Mesothelial cell of epicardium (in vitro differentiated cells): Measurements from ENCODE around the gene WWOX. TPM values are rescaled to one million over a fixed set of nuclear protein-coding genes. Genes with fewer than 3 reads are reported as not detected.

Source experiments
- DNase-seq, 2 experiments: peaks; one replicate each; pipeline ENCODE4 v3.0.0; 2021; ENCODE audit warnings: low spot score in 2 of 2; ENCODE audit not compliant: unreplicated experiment in 2 of 2
- H3K27ac Mint-ChIP-seq: 2 replicates; pipeline ENCODE4 v1.8.0; 2021; ENCODE audit warnings: mixed read lengths
- H3K27me3 Mint-ChIP-seq: 2 replicates; pipeline ENCODE4 v1.8.0; 2021; ENCODE audit warnings: low read depth, mixed read lengths
- H3K36me3 Mint-ChIP-seq: 2 replicates; pipeline ENCODE4 v1.8.0; 2021; ENCODE audit warnings: mixed read lengths
- H3K4me1 Mint-ChIP-seq: 2 replicates; pipeline ENCODE4 v1.8.0; 2021; ENCODE audit warnings: mixed read lengths
- H3K4me3 Mint-ChIP-seq: 2 replicates; pipeline ENCODE4 v1.8.0; 2021; ENCODE audit warnings: mild to moderate bottlenecking, moderate library complexity, mixed read lengths
- H3K9me3 Mint-ChIP-seq: 2 replicates; pipeline ENCODE4 v1.8.0; 2021; ENCODE audit warnings: mixed read lengths
- CTCF ChIP-seq: fragments of 200-600 bp; sonication (generic); IDR thresholded peaks from one replicate; pipeline ENCODE4 v1.5.0; 2021; ENCODE audit warnings: antibody characterized with exemption; ENCODE audit not compliant: unreplicated experiment
- total RNA-seq: library from RNA; stranded (reverse); gene quantifications from 3 replicates; pipeline ENCODE4 v1.2.1, GENCODE V29; 2021

Gene WWOX
- total RNA-seq, 1 donor from 2014 or later, result 29.7 TPM

GRCh38 chr16:79011282-79011681 is 911.8 kb downstream of the WWOX start:
- H3K36me3 Mint-ChIP-seq, result no peaks in the 10 kb centered on the region
- TF ChIP-seq CTCF, result no peak
- no peaks in the 10 kb centered on the region for H3K9me3 Mint-ChIP-seq
- no peak overlapping the region for H3K27ac Mint-ChIP-seq
- DNase-seq, result no peak
- no peak overlapping the region for H3K4me3 Mint-ChIP-seq
- no peaks in the 10 kb centered on the region for H3K27me3 Mint-ChIP-seq
- no peaks in the 10 kb centered on the region for H3K4me1 Mint-ChIP-seq

- Mint-ChIP-seq H3K27ac (no peak overlapping the region), H3K4me3 (no peak overlapping the region), H3K36me3 (no peaks in the 10 kb centered on the region), H3K4me1 (no peaks in the 10 kb centered on the region), H3K27me3 (no peaks in the 10 kb centered on the region), H3K9me3 (no peaks in the 10 kb centered on the region)
- no peak for TF ChIP-seq CTCF
- DNase-seq, result no peak
Measured at GRCh38 chr16:79012671-79013434, 913.4 kb downstream of the WWOX start.

- no peak overlapping the region for H3K4me3 Mint-ChIP-seq
- no peaks in the 10 kb centered on the region for H3K9me3 Mint-ChIP-seq
- no peaks in the 10 kb centered on the region for H3K36me3 Mint-ChIP-seq
- DNase-seq, result no peak
- H3K4me1 Mint-ChIP-seq, result no peaks in the 10 kb centered on the region
- TF ChIP-seq CTCF, result no peak
- no peak overlapping the region for H3K27ac Mint-ChIP-seq
- no peaks in the 10 kb centered on the region for H3K27me3 Mint-ChIP-seq
Measured at GRCh38 chr16:79013930-79014660, 914.6 kb downstream of the WWOX start.

- Mint-ChIP-seq H3K36me3 (no peaks in the 10 kb centered on the region), H3K27ac (no peak overlapping the region), H3K4me1 (no peaks in the 10 kb centered on the region), H3K9me3 (no peaks in the 10 kb centered on the region), H3K4me3 (no peak overlapping the region), H3K27me3 (no peaks in the 10 kb centered on the region)
- no peak for TF ChIP-seq CTCF
- DNase-seq, result no peak
Measured at GRCh38 chr16:79018650-79019429, 919.4 kb downstream of the WWOX start.

GRCh38 chr16:79019431-79019830 is 920.0 kb downstream of the WWOX start:
- no peaks in the 10 kb centered on the region for H3K4me1 Mint-ChIP-seq
- no peak overlapping the region for H3K27ac Mint-ChIP-seq
- no peak for TF ChIP-seq CTCF
- no peak for DNase-seq
- H3K9me3 Mint-ChIP-seq, result no peaks in the 10 kb centered on the region
- H3K4me3 Mint-ChIP-seq, result no peak overlapping the region
- H3K36me3 Mint-ChIP-seq, result no peaks in the 10 kb centered on the region
- no peaks in the 10 kb centered on the region for H3K27me3 Mint-ChIP-seq
